Esophagus muscularis mucosa (tissue), 4 donors: ENCODE measurements around the gene IL11. TPM values are rescaled to one million over a fixed set of nuclear protein-coding genes. Genes with fewer than 3 reads are reported as not detected.
"Not testable (repeated sequence)": the region's sequence is repeated elsewhere in the genome, so short reads cannot be mapped to it uniquely, and the experiment has no call there.

Experiments
- DNase-seq: peaks from one replicate; pipeline ENCODE4 v3.0.0-alpha.2; 2017; ENCODE audit errors: extremely low spot score
- H3K27ac ChIP-seq, 4 donors: fragments of 200-600 bp; sonication (generic); replicated peaks in 1 of 4; 1 replicate in 3 of 4; 2 replicates in 1 of 4; pipeline ENCODE4 v1.5.1; 2016 to 2019; ENCODE audit warnings: mild to moderate bottlenecking in 1 of 4
- H3K27me3 ChIP-seq, 4 donors: fragments of 200-600 bp; sonication (generic); one replicate each; pipeline versions ENCODE4 v1.5.1 to v1.6.0; 2016 to 2019
- H3K36me3 ChIP-seq, 4 donors: fragments of 200-600 bp; sonication (generic); one replicate each; pipeline ENCODE4 v1.5.1; 2016 to 2019
- H3K4me1 ChIP-seq, 4 donors: fragments of 200-600 bp; sonication (generic); one replicate each; pipeline ENCODE4 v1.5.1; 2016 to 2019
- H3K4me3 ChIP-seq, 4 donors: fragments of 200-600 bp; sonication (generic); 1 replicate in 2 of 4; 2 replicates in 2 of 4; pipeline ENCODE4 v1.5.1; 2016 to 2019; ENCODE audit warnings: mild to moderate bottlenecking in 4 of 4, moderate library complexity in 1 of 4
- H3K9me3 ChIP-seq, 4 donors: fragments of 200-600 bp; sonication (generic); 1 replicate in 3 of 4; 2 replicates in 1 of 4; pipeline ENCODE4 v1.5.1; 2016 to 2019
- CTCF ChIP-seq, 3 experiments: fragments of 200-600 bp in 2 of 3; fragments of 450-650 bp in 1 of 3; sonication (generic) in 2 of 3; IDR thresholded peaks; one replicate each; pipeline ENCODE4 v1.5.1; 2017 to 2019; ENCODE audit warnings: antibody characterized with exemption in 3 of 3, mild to moderate bottlenecking in 2 of 3, moderate library complexity in 1 of 3
- EP300 ChIP-seq: sonication (generic); formaldehyde crosslinking; IDR thresholded peaks from one replicate; pipeline ENCODE4 v1.6.1; 2017; ENCODE audit warnings: antibody characterized with exemption
- POLR2A ChIP-seq: fragments of 450-650 bp; IDR thresholded peaks from one replicate; pipeline ENCODE4 v1.6.1; 2017; ENCODE audit warnings: antibody characterized with exemption, moderate library complexity, mild to moderate bottlenecking, low read depth
- POLR2AphosphoS5 ChIP-seq, 2 donors: sonication (generic); formaldehyde crosslinking; IDR thresholded peaks; one replicate each; pipeline ENCODE4 v1.6.1; 2017; ENCODE audit warnings: antibody characterized with exemption in 2 of 2
- WGBS: methylation state at CpG from one replicate; pipeline ENCODE4 v1.1.5; 2018; 5-methylcytosine and 5-hydroxymethylcytosine counted together
- intact Hi-C: fragments of 100-400 bp; cut with DNase I; formaldehyde crosslinking; loops from one replicate; pipeline ENCODE4 v1.15.1; 2023
- total RNA-seq, 4 donors: library from RNA; depleted of rRNA; stranded (reverse); fragments of >200 nt; gene quantifications; one replicate each; pipeline versions ENCODE4 v1.1.0 to v1.2.1, GENCODE V29; 2016

Gene IL11
- total RNA-seq, 4 donors from 2014 or later, result 0.33 to 0.34 TPM; not detected in 2

GRCh38 chr19:55406826-55407549 is 36.7 kb upstream of the IL11 start:
- Histone ChIP-seq H3K9me3 (no peaks in the 10 kb centered on the region), H3K4me1 (peaks cover 14 to 28% (median 25%) of the 10 kb centered on the region in 4 donors), H3K4me3 (peak overlapping the region; percentile 87 to 98 (median 97)), H3K27me3 (no peaks in the 10 kb centered on the region), H3K36me3 (peaks cover 19 to 44% (median 39%) of the 10 kb centered on the region in 4 donors), H3K27ac (peak overlapping the region; percentile 97 to 99 (median 98))
- intact Hi-C loops, result no loop called here
- no peak for TF ChIP-seq CTCF (IDR thresholded peaks at IDR 0.05)
- no peak for TF ChIP-seq EP300
- TF ChIP-seq POLR2AphosphoS5 (IDR thresholded peaks at IDR 0.05), result no peak
- TF ChIP-seq POLR2A, result no peak
- 19% methylated on average over 15 of the region's 35 CpGs for WGBS
- no peak for DNase-seq

- H3K27me3 ChIP-seq, result no peaks in the 10 kb centered on the region
- peak overlapping the region in 1 of 4 donors; percentile 98 for H3K27ac ChIP-seq
- TF ChIP-seq POLR2AphosphoS5 (IDR thresholded peaks at IDR 0.05), result no peak
- no peak for TF ChIP-seq POLR2A
- TF ChIP-seq CTCF (IDR thresholded peaks at IDR 0.05), result no peak
- TF ChIP-seq EP300, result no peak
- intact Hi-C loops, result no loop called here
- peaks cover 22 to 51% (median 46%) of the 10 kb centered on the region in 4 donors for H3K36me3 ChIP-seq
- WGBS, result 77% methylated on average over 14 of the region's 14 CpGs
- no peak for DNase-seq
- H3K4me1 ChIP-seq, result peaks cover 14 to 28% (median 25%) of the 10 kb centered on the region in 4 donors
- peak overlapping the region; percentile 87 to 98 (median 97) for H3K4me3 ChIP-seq
- no peaks in the 10 kb centered on the region for H3K9me3 ChIP-seq
Observed at GRCh38 chr19:55406091-55406825, 36.0 kb upstream of the IL11 start.

- intact Hi-C loops, result no loop called here
- H3K27ac ChIP-seq, result no peak overlapping the region
Observed at GRCh38 chr19:55405638-55406037, 35.4 kb upstream of the IL11 start.

GRCh38 chr19:55402509-55402908 is 32.2 kb upstream of the IL11 start:
- no peak overlapping the region for H3K27ac ChIP-seq
- WGBS, result 86% methylated on average over 2 of the region's 2 CpGs
- H3K9me3 ChIP-seq, result no peaks in the 10 kb centered on the region
- no peak overlapping the region for H3K4me3 ChIP-seq
- peaks cover 10 to 24% (median 18%) of the 10 kb centered on the region in 4 donors for H3K4me1 ChIP-seq
- H3K36me3 ChIP-seq, result peaks cover 29 to 62% (median 56%) of the 10 kb centered on the region in 4 donors
- TF ChIP-seq EP300, result no peak
- TF ChIP-seq CTCF (IDR thresholded peaks at IDR 0.05), result no peak
- no peak for TF ChIP-seq POLR2AphosphoS5 (IDR thresholded peaks at IDR 0.05)
- TF ChIP-seq POLR2A, result no peak
- no peak for DNase-seq
- H3K27me3 ChIP-seq, result no peaks in the 10 kb centered on the region
- intact Hi-C loops, result no loop called here

More at GRCh38 chr19:55405638-55406037, 35.4 kb upstream of the IL11 start:
- no peak for TF ChIP-seq CTCF (IDR thresholded peaks at IDR 0.05)
- no peak for TF ChIP-seq POLR2A
- TF ChIP-seq POLR2AphosphoS5 (IDR thresholded peaks at IDR 0.05), result no peak
- no peak for TF ChIP-seq EP300
- Histone ChIP-seq H3K4me1 (peaks cover 14 to 28% (median 25%) of the 10 kb centered on the region in 4 donors), H3K9me3 (no peaks in the 10 kb centered on the region), H3K36me3 (peaks cover 27 to 58% (median 52%) of the 10 kb centered on the region in 4 donors), H3K4me3 (no peak overlapping the region), H3K27me3 (no peaks in the 10 kb centered on the region)
- 83% methylated on average over 5 of the region's 5 CpGs for WGBS
- DNase-seq, result no peak

- 84% methylated on average over 22 of the region's 28 CpGs for WGBS
- intact Hi-C loops, H3K9me3 ChIP-seq, H3K4me3 ChIP-seq, DNase-seq, H3K27ac ChIP-seq, H3K27me3 ChIP-seq: not testable (repeated sequence)
- Histone ChIP-seq H3K36me3 (peaks cover 29 to 62% (median 56%) of the 10 kb centered on the region in 4 donors), H3K4me1 (peaks cover 3 to 13% (median 11%) of the 10 kb centered on the region in 4 donors)
Observed at GRCh38 chr19:55401390-55401789, 31.1 kb upstream of the IL11 start.
